PC-9 (cell line): ENCODE results near the gene ACOXL. TPM values are rescaled to one million over a fixed set of nuclear protein-coding genes. Genes with fewer than 3 reads are reported as not detected.

Experiments
- BruUV-seq: library from RNA; stranded (reverse); fragments of 400-500 nt; replicated peaks from 2 replicates; lab custom pipeline; 2021; lab: Mats Ljungman, UMichigan
- CTCF ChIA-PET: fragments of 300-600 bp; sonication (Branson Sonifier 250); formaldehyde crosslinking; loops from one replicate; lab custom pipeline; 2022; ENCODE audit warnings: antibody characterized with exemption; lab: Charles Lee
- POLR2A ChIA-PET: fragments of 300-600 bp; sonication (Branson Sonifier 250); formaldehyde crosslinking; loops from one replicate; lab custom pipeline; 2022; ENCODE audit warnings: antibody characterized with exemption; ENCODE audit not compliant: unreplicated experiment; lab: Charles Lee
- DNase-seq, 2 experiments: peaks; one replicate each; pipeline versions ENCODE4 v3.0.0 to v3.0.0-alpha.2; 2015 to 2022; ENCODE audit warnings: mixed read lengths in 1 of 2
- H2AFZ ChIP-seq: fragments of 200-600 bp; sonication (generic); 2 replicates; pipeline ENCODE4 v1.8.1; 2017; ENCODE audit warnings: antibody characterized with exemption
- H3F3A ChIP-seq: fragments of 200-600 bp; sonication (generic); 2 replicates; pipeline ENCODE4 v1.8.1; 2017; ENCODE audit warnings: antibody characterized with exemption, mild to moderate bottlenecking, low read depth; ENCODE audit not compliant: insufficient read depth
- H3K27ac ChIP-seq: fragments of 200-600 bp; sonication (generic); 2 replicates; pipeline ENCODE4 v1.6.1; 2016; ENCODE audit warnings: mixed run types
- H3K27me3 ChIP-seq: fragments of 200-600 bp; sonication (generic); 2 replicates; pipeline ENCODE4 v1.6.1; 2016; ENCODE audit warnings: low read depth, mixed run types; ENCODE audit not compliant: insufficient read depth
- H3K36me3 ChIP-seq: fragments of 200-600 bp; sonication (generic); 2 replicates; pipeline ENCODE4 v1.6.1; 2016; ENCODE audit warnings: low read depth, mixed run types
- H3K4me1 ChIP-seq: fragments of 200-600 bp; sonication (generic); replicated peaks from 2 replicates; pipeline ENCODE4 v1.6.1; 2016; ENCODE audit warnings: mixed run types; ENCODE audit not compliant: insufficient read depth
- H3K4me2 ChIP-seq: fragments of 200-600 bp; sonication (generic); 2 replicates; pipeline ENCODE4 v1.6.1; 2017; ENCODE audit warnings: mixed run types
- H3K4me3 ChIP-seq: fragments of 200-600 bp; sonication (generic); 2 replicates; pipeline ENCODE4 v1.6.1; 2016; ENCODE audit warnings: mixed run types
- H3K79me2 ChIP-seq: fragments of 200-600 bp; sonication (generic); 2 replicates; pipeline ENCODE4 v1.6.1; 2017; ENCODE audit warnings: low read depth, mixed run types
- H3K9me2 ChIP-seq: fragments of 200-600 bp; sonication (generic); 2 replicates; pipeline ENCODE4 v1.8.1; 2017; ENCODE audit warnings: mild to moderate bottlenecking; ENCODE audit not compliant: insufficient read depth
- H3K9me3 ChIP-seq: fragments of 200-600 bp; sonication (generic); 2 replicates; pipeline ENCODE4 v1.8.1; 2016; ENCODE audit warnings: low read depth; ENCODE audit not compliant: insufficient read depth
- H4K20me1 ChIP-seq: fragments of 200-600 bp; sonication (generic); 2 replicates; pipeline ENCODE4 v1.8.1; 2017; ENCODE audit not compliant: insufficient read depth
- EZH2 ChIP-seq: fragments of 200-600 bp; sonication (generic); IDR thresholded peaks from 2 replicates; pipeline ENCODE4 v1.8.0; 2017; ENCODE audit warnings: antibody characterized with exemption, low read depth
- intact Hi-C: fragments of 100-400 bp; cut with micrococcal nuclease; formaldehyde crosslinking; loops from one replicate; pipeline ENCODE4 v1.10.0; 2022; ENCODE audit not compliant: unreplicated experiment
- total RNA-seq: library from RNA; stranded (reverse); gene quantifications from 2 replicates; pipeline ENCODE4 v1.2.3, GENCODE V29; 2021
- TF ChIP-seq, protein P1 (sequence below): fragments of 200-600 bp; sonication (generic); conservative IDR thresholded peaks from 2 replicates; pipeline ENCODE4 v1.6.1; 2017; ENCODE audit warnings: mixed run types, antibody characterized with exemption, mild to moderate bottlenecking, moderate library complexity

ACOXL gene
- total RNA-seq, 1 experiment from 2014 or later = 10.7 TPM

DNA sequence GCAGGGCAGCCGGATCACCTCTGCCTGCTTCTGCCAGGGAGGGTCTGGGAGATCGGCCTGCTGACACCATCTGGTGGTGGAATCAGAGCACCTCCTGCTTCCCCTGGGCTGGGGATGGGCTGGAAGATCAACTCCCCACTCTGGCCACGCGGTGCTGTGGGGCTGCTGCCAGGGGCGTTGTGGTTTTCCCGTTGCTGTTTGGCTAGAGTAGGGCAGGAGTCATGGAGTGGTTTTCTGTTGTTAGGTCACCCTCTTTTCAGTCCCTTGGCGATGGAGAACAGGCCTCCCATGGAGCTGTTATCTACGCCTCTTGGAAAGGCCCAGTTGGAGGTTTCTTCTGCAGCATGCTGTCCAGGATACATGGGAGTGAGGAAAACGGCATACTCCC, 403.5 kb downstream of the ACOXL start:
- H3K9me3 ChIP-seq = no peaks in the 10 kb centered on the region
- H3K4me1 ChIP-seq = 0 out of 2 replicates have a peak, but pooled peaks cover 10% of the 10 kb centered on the region
- no peak overlapping the region for H3K4me3 ChIP-seq
- H3K27ac ChIP-seq = no peak overlapping the region
- no peaks in the 10 kb centered on the region for H3K9me2 ChIP-seq
- H3K79me2 ChIP-seq = peaks cover 77% of the 10 kb centered on the region
- ChIA-PET POLR2A (no interaction called here), CTCF (no interaction called here)
- H4K20me1 ChIP-seq = peaks cover 12% of the 10 kb centered on the region; the same call in 1 of the 2 replicates
- H3K4me2 ChIP-seq = no peak overlapping the region
- TF ChIP-seq, protein P1, sequence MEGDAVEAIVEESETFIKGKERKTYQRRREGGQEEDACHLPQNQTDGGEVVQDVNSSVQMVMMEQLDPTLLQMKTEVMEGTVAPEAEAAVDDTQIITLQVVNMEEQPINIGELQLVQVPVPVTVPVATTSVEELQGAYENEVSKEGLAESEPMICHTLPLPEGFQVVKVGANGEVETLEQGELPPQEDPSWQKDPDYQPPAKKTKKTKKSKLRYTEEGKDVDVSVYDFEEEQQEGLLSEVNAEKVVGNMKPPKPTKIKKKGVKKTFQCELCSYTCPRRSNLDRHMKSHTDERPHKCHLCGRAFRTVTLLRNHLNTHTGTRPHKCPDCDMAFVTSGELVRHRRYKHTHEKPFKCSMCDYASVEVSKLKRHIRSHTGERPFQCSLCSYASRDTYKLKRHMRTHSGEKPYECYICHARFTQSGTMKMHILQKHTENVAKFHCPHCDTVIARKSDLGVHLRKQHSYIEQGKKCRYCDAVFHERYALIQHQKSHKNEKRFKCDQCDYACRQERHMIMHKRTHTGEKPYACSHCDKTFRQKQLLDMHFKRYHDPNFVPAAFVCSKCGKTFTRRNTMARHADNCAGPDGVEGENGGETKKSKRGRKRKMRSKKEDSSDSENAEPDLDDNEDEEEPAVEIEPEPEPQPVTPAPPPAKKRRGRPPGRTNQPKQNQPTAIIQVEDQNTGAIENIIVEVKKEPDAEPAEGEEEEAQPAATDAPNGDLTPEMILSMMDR = no peak
- no peak for TF ChIP-seq EZH2
- H3F3A ChIP-seq = 0 out of 2 replicates have a peak, but pooled peaks cover 9% of the 10 kb centered on the region
- DNase-seq = peak in 1 of 2 experiments; percentile 32
- H3K36me3 ChIP-seq = peaks cover 7% of the 10 kb centered on the region; the same call in 1 of the 2 replicates
- no peaks in the 10 kb centered on the region for H3K27me3 ChIP-seq
- H2AFZ ChIP-seq = no peak overlapping the region
- intact Hi-C loops = no loop called here
- no TSS peak for BruUV-seq

DNA sequence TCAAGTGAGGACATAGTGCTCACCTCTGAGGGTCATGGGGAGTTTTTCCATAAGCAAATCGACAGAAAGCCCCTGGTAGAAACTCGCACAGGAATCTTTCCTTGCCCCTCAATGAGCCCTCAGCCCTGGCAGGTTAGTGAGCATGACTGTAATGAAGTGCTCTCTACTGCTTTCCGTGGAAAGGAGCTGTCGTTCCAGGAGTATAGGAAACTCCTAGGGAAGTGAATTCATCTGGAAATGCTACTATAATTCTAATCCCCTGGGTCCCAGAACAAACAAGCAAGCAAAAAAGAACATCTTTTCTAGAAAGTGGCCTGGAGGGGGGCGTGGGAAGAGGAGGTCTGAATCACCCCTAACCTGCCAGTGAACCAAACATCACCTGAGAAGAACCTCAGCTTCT, 406.5 kb downstream of the ACOXL start:
- Histone ChIP-seq H3K27me3 (no peaks in the 10 kb centered on the region), H3K36me3 (peaks cover 5% of the 10 kb centered on the region; the same call in 1 of the 2 replicates), H3K9me2 (no peaks in the 10 kb centered on the region), H3K4me1 (0 out of 2 replicates have a peak, but pooled peaks cover 10% of the 10 kb centered on the region), H3K9me3 (no peaks in the 10 kb centered on the region), H3K4me2 (no peak overlapping the region), H4K20me1 (peaks cover under 1% of the 10 kb centered on the region; the same call in 1 of the 2 replicates), H3K79me2 (peaks cover 66% of the 10 kb centered on the region), H2AFZ (no peak overlapping the region), H3K27ac (no peak overlapping the region), H3F3A (0 out of 2 replicates have a peak, but pooled peaks cover 9% of the 10 kb centered on the region), H3K4me3 (no peak overlapping the region)
- no TSS peak for BruUV-seq
- TF ChIP-seq, protein P1 = no peak
- no peak for TF ChIP-seq EZH2
- CTCF ChIA-PET = no interaction called here
- DNase-seq = no peak
- POLR2A ChIA-PET = no interaction called here
- intact Hi-C loops = no loop called here

DNA sequence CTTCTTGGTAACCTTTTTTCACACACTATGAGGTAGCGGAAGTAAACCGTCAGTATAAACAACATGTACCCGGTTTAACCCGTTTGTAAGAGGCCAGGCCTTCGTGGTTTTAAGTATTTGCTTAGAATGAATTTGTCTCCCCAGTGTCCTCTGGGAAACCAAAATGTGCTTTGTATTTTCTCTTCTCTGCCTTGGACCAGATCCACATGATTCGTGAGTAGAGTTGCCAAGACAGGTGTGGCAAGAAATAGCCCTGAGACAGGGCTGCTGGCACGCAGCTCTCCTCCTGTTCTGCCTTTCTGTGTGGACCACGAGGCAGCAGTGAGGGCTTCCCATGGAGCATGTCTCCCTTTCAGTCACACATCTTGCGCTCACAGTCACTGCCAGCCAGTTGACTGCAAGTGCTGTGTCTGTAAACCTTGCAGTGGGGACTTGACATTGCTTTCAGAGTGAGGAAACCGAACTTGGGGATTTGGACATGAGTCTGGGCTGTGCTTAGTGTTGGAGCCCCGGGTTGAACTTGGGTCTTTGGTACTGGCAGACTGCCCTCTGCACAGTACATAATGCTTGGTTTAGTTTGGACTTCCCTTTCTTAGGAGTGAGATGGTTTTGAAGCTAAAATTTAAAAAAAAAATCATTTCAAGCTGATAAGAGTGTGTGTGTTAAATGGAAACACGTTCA, 407.4 kb downstream of the ACOXL start:
- Histone ChIP-seq H3K4me2 (no peak overlapping the region), H3K27ac (no peak overlapping the region)
- TF ChIP-seq, protein P1 = no peak
- TF ChIP-seq EZH2 = no peak

More for the DNA sequence above, 407.4 kb downstream of the ACOXL start:
- H3K9me2 ChIP-seq = no peaks in the 10 kb centered on the region
- intact Hi-C loops = no loop called here
- H3K4me1 ChIP-seq = 0 out of 2 replicates have a peak, but pooled peaks cover 10% of the 10 kb centered on the region
- ChIA-PET CTCF (interaction anchor here (0.6 kb wide), 1 partner anchor 113 kb away, joined by 3 read pairs; no protein-coding TSS in a partner anchor), POLR2A (no interaction called here)
- H3K27me3 ChIP-seq = no peaks in the 10 kb centered on the region
- peaks cover 57% of the 10 kb centered on the region for H3K79me2 ChIP-seq
- peaks cover 10% of the 10 kb centered on the region; the same call in 1 of the 2 replicates for H3K36me3 ChIP-seq
- H3K4me3 ChIP-seq = no peak overlapping the region
- H4K20me1 ChIP-seq = no peaks in the 10 kb centered on the region; the same call in 1 of the 2 replicates
- H2AFZ ChIP-seq = no peak overlapping the region
- peak; percentile 11 to 62 for DNase-seq
- H3F3A ChIP-seq = 0 out of 2 replicates have a peak, but pooled peaks cover 9% of the 10 kb centered on the region
- no peaks in the 10 kb centered on the region for H3K9me3 ChIP-seq
- no TSS peak for BruUV-seq
